HepG2 (cell line): ENCODE data around the gene SHANK2. TPM values are rescaled to one million over a fixed set of nuclear protein-coding genes. Genes with fewer than 3 reads are reported as not detected.

ENCODE experiments used
- ATAC-seq: fragments of 200-7000 bp; cut with Tn5 transposase; 3 replicates; pipeline ENCODE4 v1.9.1; 2020; ENCODE audit warnings: mild to moderate bottlenecking, moderate library complexity
- BruUV-seq: library from RNA; stranded (reverse); fragments of 400-500 nt; replicated peaks from 2 replicates; lab custom pipeline; 2021; lab: Mats Ljungman, UMichigan
- CTCF ChIA-PET: fragments of 300-600 bp; formaldehyde crosslinking; extraction: SDS; loops from one replicate; lab custom pipeline; 2021; ENCODE audit warnings: low total read pairs, inconsistent platforms, low intra/inter-chr PET ratio; lab: Yijun Ruan, JAX
- POLR2A ChIA-PET: fragments of 350-600 bp; sonication (Branson Sonifier 250); formaldehyde crosslinking; loops from one replicate; lab custom pipeline; 2020; ENCODE audit warnings: antibody characterized with exemption, inconsistent platforms; lab: Yijun Ruan, JAX
- DNase-seq: peaks from one replicate; pipeline ENCODE4 v3.0.0-alpha.2; 2015; ENCODE audit warnings: low spot score
- FAIRE-seq: peaks from 3 replicates; lab custom pipeline; 2011; peaks lifted over from hg19 to GRCh38; lab: Jason Lieb, UNC
- H2AFZ ChIP-seq: one replicate; pipeline ENCODE4 v1.6.1; 2011; ENCODE audit warnings: low read length, inconsistent platforms
- H3K27ac ChIP-seq: fragments of 300-600 bp; 3 replicates; pipeline ENCODE4 v1.8.0; 2011; ENCODE audit warnings: mixed run types, mild to moderate bottlenecking, mixed read lengths, low read length, inconsistent platforms; ENCODE audit not compliant: insufficient read depth; ENCODE audit errors: extremely low read length
- H3K27me3 ChIP-seq, 2 experiments: fragments of 200-600 bp in 1 of 2; 2 replicates in 1 of 2; 3 replicates in 1 of 2; pipeline versions ENCODE4 v1.6.0 to v1.8.0; 2011; ENCODE audit warnings: low read length in 2 of 2, mild to moderate bottlenecking in 2 of 2, moderate library complexity in 2 of 2, inconsistent platforms in 1 of 2; ENCODE audit not compliant: insufficient read depth in 2 of 2, control insufficient read depth in 1 of 2
- H3K36me3 ChIP-seq, 2 experiments: fragments of 200-600 bp in 1 of 2; replicated peaks in 1 of 2; 2 replicates in 1 of 2; 3 replicates in 1 of 2; pipeline versions ENCODE4 v1.5.1 to v1.8.0; 2011; ENCODE audit warnings: low read length in 2 of 2, inconsistent platforms in 1 of 2; ENCODE audit not compliant: insufficient read depth in 2 of 2, control insufficient read depth in 1 of 2
- H3K4me1 ChIP-seq: 2 replicates; pipeline ENCODE4 v1.5.1; 2012; ENCODE audit warnings: low read length, inconsistent platforms; ENCODE audit not compliant: insufficient read depth
- H3K4me2 ChIP-seq: 2 replicates; pipeline ENCODE4 v1.6.0; 2011; ENCODE audit warnings: low read depth, low read length, inconsistent platforms
- H3K4me3 ChIP-seq, 3 experiments: fragments of 200-600 bp in 1 of 3; sonication (generic), shearing (Covaris generic) in 1 of 3; replicated peaks in 1 of 3; 2 replicates each; pipeline ENCODE4 v1.5.1; 2011 to 2016; ENCODE audit warnings: low read length in 3 of 3, inconsistent platforms in 2 of 3, low read depth in 2 of 3, mild to moderate bottlenecking in 2 of 3, control low read depth in 1 of 3, mixed read lengths in 1 of 3; ENCODE audit not compliant: insufficient read depth in 1 of 3
- H3K79me2 ChIP-seq: one replicate; pipeline ENCODE4 v1.6.1; 2011; ENCODE audit warnings: low read length, inconsistent platforms; ENCODE audit not compliant: insufficient read depth
- H3K9ac ChIP-seq: 2 replicates; pipeline ENCODE4 v1.6.0; 2011; ENCODE audit warnings: mild to moderate bottlenecking, low read depth, low read length, inconsistent platforms; ENCODE audit not compliant: insufficient read depth
- H3K9me3 ChIP-seq: 2 replicates; pipeline ENCODE4 v1.5.1; 2012; ENCODE audit warnings: mild to moderate bottlenecking, low read length
- H4K20me1 ChIP-seq: 2 replicates; pipeline ENCODE4 v1.6.0; 2011; ENCODE audit warnings: inconsistent platforms, mild to moderate bottlenecking, low read length, moderate library complexity; ENCODE audit not compliant: insufficient read depth
- EHMT2 ChIP-seq: fragments of 200-600 bp; sonication (generic); IDR thresholded peaks from 2 replicates; pipeline ENCODE4 v1.7.0; 2017; ENCODE audit warnings: antibody characterized with exemption, low read depth, low read length, borderline replicate concordance
- GATAD1 ChIP-seq: IDR thresholded peaks from 2 replicates; pipeline ENCODE4 v1.6.1; 2016; ENCODE audit warnings: missing genetic modification reagents, missing compliant biosample characterization
- GLI4 ChIP-seq: sonication (generic); formaldehyde crosslinking; IDR thresholded peaks from 2 replicates; pipeline ENCODE4 v1.5.1; 2020; ENCODE audit warnings: missing genetic modification reagents, mild to moderate bottlenecking, moderate library complexity, borderline replicate concordance
- NR2F6 ChIP-seq, 2 experiments: IDR thresholded peaks; 2 replicates each; pipeline ENCODE4 v1.6.1; 2016; ENCODE audit warnings: antibody characterized with exemption in 1 of 2, mild to moderate bottlenecking in 1 of 2
- RARA ChIP-seq: IDR thresholded peaks from 2 replicates; pipeline ENCODE4 v1.6.1; 2016; ENCODE audit warnings: missing genetic modification reagents, missing compliant biosample characterization
- REXO4 ChIP-seq: sonication (generic); formaldehyde crosslinking; IDR thresholded peaks from 2 replicates; pipeline ENCODE4 v1.8.0; 2022; ENCODE audit warnings: missing genetic modification reagents, mild to moderate bottlenecking, borderline replicate concordance
- SNRNP70 ChIP-seq: fragments of 200-400 bp; formaldehyde crosslinking; IDR thresholded peaks from 2 replicates; pipeline ENCODE4 v1.6.1; 2017; ENCODE audit warnings: mild to moderate bottlenecking, low read depth, low read length, moderate library complexity
- TCF7 ChIP-seq: sonication (generic); IDR thresholded peaks from 2 replicates; pipeline ENCODE4 v1.6.1; 2016; ENCODE audit warnings: antibody characterized with exemption, low read depth
- ZMAT3 ChIP-seq: sonication (generic); formaldehyde crosslinking; conservative IDR thresholded peaks from 2 replicates; pipeline ENCODE4 v1.7.0; 2021; ENCODE audit warnings: missing genetic modification reagents
- ZNF274 ChIP-seq: sonication (generic); formaldehyde crosslinking; IDR thresholded peaks from 2 replicates; pipeline ENCODE4 v1.5.1; 2020; ENCODE audit warnings: mild to moderate bottlenecking, missing genetic modification reagents
- ZNF383 ChIP-seq: sonication (generic); formaldehyde crosslinking; IDR thresholded peaks from 2 replicates; pipeline ENCODE4 v1.4.0; 2020; ENCODE audit warnings: missing genetic modification reagents, mild to moderate bottlenecking, borderline replicate concordance
- ZNF556 ChIP-seq: sonication (generic); formaldehyde crosslinking; IDR thresholded peaks from 2 replicates; pipeline ENCODE4 v1.4.0; 2020; ENCODE audit warnings: mild to moderate bottlenecking, missing genetic modification reagents, borderline replicate concordance
- WGBS: methylation state at CpG from one replicate; pipeline ENCODE4 v1.1.6; 2017; ENCODE audit warnings: low lambda C conversion rate; 5-methylcytosine and 5-hydroxymethylcytosine counted together
- in situ Hi-C: cut with HindIII; loops from 2 replicates; pipeline ENCODE4 v1.10.0; 2017; ENCODE audit warnings: low pct_unique_long_range_greater_than_20kb; ENCODE audit not compliant: extremely low pct_ligation_motif_present
- intact Hi-C: fragments of 100-400 bp; cut with micrococcal nuclease; formaldehyde crosslinking; loops from one replicate; pipeline ENCODE4 v1.10.0; 2022; ENCODE audit not compliant: unreplicated experiment
- polyA plus RNA-seq, 8 experiments: library from polyadenylated mRNA; depleted of rRNA in 3 of 8; stranded (reverse) in 7 of 8; unstranded in 1 of 8; fragments of >200 nt; fragmentation: Illumina TruSeq in 4 of 8; extraction: Trizol in 4 of 8; gene quantifications; 2 replicates each; pipeline versions ENCODE4 v1.2.1 to v1.2.3, GENCODE V29; 2011 to 2016; ENCODE audit warnings: low read depth in 4 of 8, missing spikeins in 1 of 8, mixed read lengths in 1 of 8; ENCODE audit not compliant: insufficient read depth in 1 of 8
- total RNA-seq, 5 experiments: library from RNA; depleted of rRNA; stranded (reverse); fragments of >200 nt; fragmentation: Illumina TruSeq; extraction: Trizol; gene quantifications; 2 replicates each; pipeline ENCODE4 v1.2.3, GENCODE V29; 2016; ENCODE audit warnings: low read depth in 1 of 5
- TF ChIP-seq, protein P1 (sequence below), 2 experiments: sonication (generic) in 1 of 2; formaldehyde crosslinking in 1 of 2; IDR thresholded peaks; 2 replicates each; pipeline versions ENCODE4 v1.6.1 to v1.9.0; 2014 to 2022; ENCODE audit warnings: antibody characterized with exemption in 1 of 2, borderline replicate concordance in 1 of 2, inconsistent platforms in 1 of 2, low read depth in 1 of 2, missing genetic modification reagents in 1 of 2
- TF ChIP-seq, protein P2 (sequence below), 2 experiments: fragments of 450-650 bp in 1 of 2; sonication (generic) in 1 of 2; formaldehyde crosslinking; IDR thresholded peaks; 2 replicates each; pipeline versions ENCODE4 v1.5.0 to v1.8.0; 2020 to 2022; ENCODE audit warnings: mild to moderate bottlenecking in 1 of 2, missing genetic modification reagents in 1 of 2
- TF ChIP-seq, protein P3 (sequence below): IDR thresholded peaks from 2 replicates; pipeline ENCODE4 v1.6.1; 2016; ENCODE audit warnings: low read depth, borderline replicate concordance
- TF ChIP-seq, protein P4 (sequence below): sonication (generic); formaldehyde crosslinking; conservative IDR thresholded peaks from 2 replicates; pipeline ENCODE4 v1.4.0; 2020; ENCODE audit warnings: missing genetic modification reagents

The SHANK2 gene
- total and polyA plus RNA-seq, 2 of the 13 experiments (the other 11 are each of a cell fraction or from before 2014, with no cell fraction given) = 10.2 to 13.0 TPM

DNA sequence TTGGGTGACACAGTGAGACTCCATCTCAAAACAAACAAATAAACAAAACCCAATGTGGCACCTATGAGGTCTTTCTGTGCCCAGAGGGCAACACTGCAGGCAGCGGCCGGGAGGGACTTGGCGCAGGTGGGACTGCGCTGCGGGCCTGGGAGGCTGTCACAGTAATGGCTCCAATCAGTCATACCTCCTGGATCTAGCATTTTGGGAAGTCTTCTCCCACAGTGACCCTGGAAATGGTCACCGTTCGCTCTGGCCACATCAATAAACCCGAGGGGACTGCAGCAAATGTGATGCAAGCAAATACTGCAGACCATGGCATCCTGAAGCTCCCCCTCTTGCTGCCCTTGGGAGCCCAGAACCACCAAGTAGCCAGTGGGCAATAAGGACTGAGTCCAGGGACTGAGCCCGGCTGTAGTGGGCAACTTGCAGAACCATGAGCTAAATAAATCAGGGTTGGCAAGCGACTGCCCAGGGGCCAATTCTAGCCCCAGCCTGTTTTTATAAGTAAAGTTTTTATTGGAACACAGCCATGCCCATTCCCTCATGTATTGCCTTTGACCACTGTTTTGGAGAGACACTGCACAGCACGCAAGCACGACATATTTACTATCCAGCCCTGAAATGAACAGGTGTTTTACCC lies 15.4 kb downstream of the SHANK2 start:
- Histone ChIP-seq H3K4me2 (no peak overlapping the region), H3K4me1 (peaks cover 46% of the 10 kb centered on the region), H3K36me3 (peaks cover 24 to 68% of the 10 kb centered on the region in 2 experiments), H3K27ac (no peak overlapping the region), H3K4me3 (no peak overlapping the region), H4K20me1 (peaks cover 18% of the 10 kb centered on the region; the same call in 1 of the 2 replicates), H2AFZ (no peak overlapping the region), H3K79me2 (peaks cover 90% of the 10 kb centered on the region), H3K27me3 (no peaks in the 10 kb centered on the region), H3K9me3 (no peaks in the 10 kb centered on the region), H3K9ac (no peak overlapping the region)
- POLR2A ChIA-PET = no interaction called here
- DNase-seq = no peak
- ATAC-seq = no peak
- CTCF ChIA-PET = no interaction called here
- over 99% methylated on average over 9 of the region's 12 CpGs for WGBS
- in situ Hi-C loops = no loop called here
- no TSS peak for BruUV-seq
- intact Hi-C loops = no loop called here
- no peak for FAIRE-seq
- TF ChIP-seq GATAD1 (no peak), NR2F6 (IDR thresholded peaks at IDR 0.05) (no peak), NR2F6 (CRISPR knock-in tag; IDR thresholded peaks at IDR 0.05) (no peak), ZNF274 (no peak), ZMAT3 (CRISPR knock-in tag) (no peak), RARA (CRISPR knock-in tag) (no peak), SNRNP70 (no peak), GLI4 (no peak), ZNF556 (CRISPR knock-in tag) (no peak), TCF7 (no peak), ZNF383 (no peak), EHMT2 (no peak), REXO4 (no peak)
- TF ChIP-seq, protein P1, sequence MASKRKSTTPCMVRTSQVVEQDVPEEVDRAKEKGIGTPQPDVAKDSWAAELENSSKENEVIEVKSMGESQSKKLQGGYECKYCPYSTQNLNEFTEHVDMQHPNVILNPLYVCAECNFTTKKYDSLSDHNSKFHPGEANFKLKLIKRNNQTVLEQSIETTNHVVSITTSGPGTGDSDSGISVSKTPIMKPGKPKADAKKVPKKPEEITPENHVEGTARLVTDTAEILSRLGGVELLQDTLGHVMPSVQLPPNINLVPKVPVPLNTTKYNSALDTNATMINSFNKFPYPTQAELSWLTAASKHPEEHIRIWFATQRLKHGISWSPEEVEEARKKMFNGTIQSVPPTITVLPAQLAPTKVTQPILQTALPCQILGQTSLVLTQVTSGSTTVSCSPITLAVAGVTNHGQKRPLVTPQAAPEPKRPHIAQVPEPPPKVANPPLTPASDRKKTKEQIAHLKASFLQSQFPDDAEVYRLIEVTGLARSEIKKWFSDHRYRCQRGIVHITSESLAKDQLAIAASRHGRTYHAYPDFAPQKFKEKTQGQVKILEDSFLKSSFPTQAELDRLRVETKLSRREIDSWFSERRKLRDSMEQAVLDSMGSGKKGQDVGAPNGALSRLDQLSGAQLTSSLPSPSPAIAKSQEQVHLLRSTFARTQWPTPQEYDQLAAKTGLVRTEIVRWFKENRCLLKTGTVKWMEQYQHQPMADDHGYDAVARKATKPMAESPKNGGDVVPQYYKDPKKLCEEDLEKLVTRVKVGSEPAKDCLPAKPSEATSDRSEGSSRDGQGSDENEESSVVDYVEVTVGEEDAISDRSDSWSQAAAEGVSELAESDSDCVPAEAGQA (IDR thresholded peaks at IDR 0.05; ENCODE audit: low read depth) = no peak
- TF ChIP-seq, protein P1 (CRISPR knock-in tag; IDR thresholded peaks at IDR 0.05; ENCODE audit: borderline replicate concordance) = no peak
- TF ChIP-seq, protein P2, sequence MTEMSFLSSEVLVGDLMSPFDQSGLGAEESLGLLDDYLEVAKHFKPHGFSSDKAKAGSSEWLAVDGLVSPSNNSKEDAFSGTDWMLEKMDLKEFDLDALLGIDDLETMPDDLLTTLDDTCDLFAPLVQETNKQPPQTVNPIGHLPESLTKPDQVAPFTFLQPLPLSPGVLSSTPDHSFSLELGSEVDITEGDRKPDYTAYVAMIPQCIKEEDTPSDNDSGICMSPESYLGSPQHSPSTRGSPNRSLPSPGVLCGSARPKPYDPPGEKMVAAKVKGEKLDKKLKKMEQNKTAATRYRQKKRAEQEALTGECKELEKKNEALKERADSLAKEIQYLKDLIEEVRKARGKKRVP (CRISPR knock-in tag; IDR thresholded peaks at IDR 0.05) = no peak
- TF ChIP-seq, protein P3, sequence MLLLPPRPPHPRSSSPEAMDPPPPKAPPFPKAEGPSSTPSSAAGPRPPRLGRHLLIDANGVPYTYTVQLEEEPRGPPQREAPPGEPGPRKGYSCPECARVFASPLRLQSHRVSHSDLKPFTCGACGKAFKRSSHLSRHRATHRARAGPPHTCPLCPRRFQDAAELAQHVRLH (CRISPR knock-in tag) = no peak
- TF ChIP-seq, protein P4, sequence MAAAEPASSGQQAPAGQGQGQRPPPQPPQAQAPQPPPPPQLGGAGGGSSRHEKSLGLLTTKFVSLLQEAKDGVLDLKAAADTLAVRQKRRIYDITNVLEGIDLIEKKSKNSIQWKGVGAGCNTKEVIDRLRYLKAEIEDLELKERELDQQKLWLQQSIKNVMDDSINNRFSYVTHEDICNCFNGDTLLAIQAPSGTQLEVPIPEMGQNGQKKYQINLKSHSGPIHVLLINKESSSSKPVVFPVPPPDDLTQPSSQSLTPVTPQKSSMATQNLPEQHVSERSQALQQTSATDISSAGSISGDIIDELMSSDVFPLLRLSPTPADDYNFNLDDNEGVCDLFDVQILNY (CRISPR knock-in tag) = no peak
